ENCODE results near the gene MDH1B. TPM values are rescaled to one million over a fixed set of nuclear protein-coding genes. Genes with fewer than 3 reads are reported as not detected.

MDH1B gene
- total and polyA plus RNA-seq, 2 donors from 2014 or later: 7.1 to 8.1 TPM

GRCh38 chr2:206766057-206766930, 1.2 kb upstream of the MDH1B start:
- H3K9me3 ChIP-seq (ENCODE audit: control insufficient read depth in 2 of 3, insufficient read depth in 1 of 3, low read length in 3 of 3): no peaks in the 10 kb centered on the region
- intact Hi-C loops (cut with DNase I): no loop called here
- DNase-seq (no peak), FAIRE-seq (no peak)
- H3K4me1 ChIP-seq (ENCODE audit: control insufficient read depth in 2 of 3, insufficient read depth in 2 of 3, low read depth in 1 of 3, low read length in 3 of 3): peaks cover 0 to 9% (median 0%) of the 10 kb centered on the region in 3 donors
- H3K27ac ChIP-seq (ENCODE audit: low read depth in 2 of 2, low read length in 2 of 2): no peak overlapping the region
- H3K36me3 ChIP-seq (ENCODE audit: control insufficient read depth in 2 of 3, insufficient read depth in 3 of 3, low read length in 3 of 3): peaks cover 0 to 10% (median 3%) of the 10 kb centered on the region in 3 donors
- peak overlapping the region; percentile 86 to 98 (median 96) for H3K9ac ChIP-seq (ENCODE audit: low read length in 3 of 3)
- no peaks in the 10 kb centered on the region for H3K27me3 ChIP-seq (ENCODE audit: control insufficient read depth, insufficient read depth, low read length)
- peak overlapping the region; percentile 88 to 96 (median 92) for H3K4me3 ChIP-seq (ENCODE audit: low read length in 3 of 3)
- TF ChIP-seq CTCF (IDR thresholded peaks at IDR 0.05; ENCODE audit: borderline replicate concordance, extremely low read depth, insufficient read depth): no peak

DNA sequence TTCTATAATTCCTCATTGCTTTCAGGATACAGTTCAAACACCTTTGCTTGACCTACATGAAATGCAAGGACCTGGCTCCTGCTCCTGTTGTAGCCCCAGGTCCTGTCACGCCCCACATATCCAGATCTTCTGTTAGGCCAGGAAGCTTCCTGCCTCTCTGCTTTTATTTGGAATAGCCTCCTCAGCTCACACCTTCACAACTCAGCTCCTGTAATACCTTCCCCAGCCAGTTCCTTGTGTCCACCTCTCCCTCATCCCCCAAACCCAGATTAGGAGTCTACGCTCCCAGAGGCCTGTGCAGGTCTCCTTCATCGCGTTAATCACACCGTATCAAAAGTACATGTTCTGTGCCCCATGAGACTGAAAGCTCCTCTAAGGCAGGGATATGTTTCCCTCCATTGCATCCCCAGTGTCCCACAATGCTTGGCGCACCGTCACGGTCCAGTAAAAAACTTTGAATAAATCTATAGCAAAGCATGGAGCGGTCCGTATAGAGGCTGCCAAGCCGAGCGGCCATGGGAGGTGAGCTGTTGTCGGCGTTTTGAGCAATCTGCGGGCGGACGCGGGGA, 371 bp downstream of the MDH1B start:
- no peak for TF ChIP-seq CTCF (IDR thresholded peaks at IDR 0.05; ENCODE audit: borderline replicate concordance, extremely low read depth, insufficient read depth)
- Histone ChIP-seq H3K4me1 (ENCODE audit: control insufficient read depth in 2 of 3, insufficient read depth in 2 of 3, low read depth in 1 of 3, low read length in 3 of 3) (peaks cover 0 to 9% (median 0%) of the 10 kb centered on the region in 3 donors), H3K9me3 (ENCODE audit: control insufficient read depth in 2 of 3, insufficient read depth in 1 of 3, low read length in 3 of 3) (no peaks in the 10 kb centered on the region), H3K27me3 (ENCODE audit: control insufficient read depth, insufficient read depth, low read length) (no peaks in the 10 kb centered on the region), H3K9ac (ENCODE audit: low read length in 3 of 3) (peak overlapping the region; percentile 72 to 96 (median 86)), H3K4me3 (ENCODE audit: low read length in 3 of 3) (peak overlapping the region; percentile 88 to 96 (median 92)), H3K27ac (ENCODE audit: low read depth in 2 of 2, low read length in 2 of 2) (peak overlapping the region; percentile 71 to 93), H3K36me3 (ENCODE audit: control insufficient read depth in 2 of 3, insufficient read depth in 3 of 3, low read length in 3 of 3) (peaks cover 0 to 6% (median 0%) of the 10 kb centered on the region in 3 donors)
- intact Hi-C loops (cut with DNase I): no loop called here
- DNase-seq: no peak
- no peak for FAIRE-seq

DNA sequence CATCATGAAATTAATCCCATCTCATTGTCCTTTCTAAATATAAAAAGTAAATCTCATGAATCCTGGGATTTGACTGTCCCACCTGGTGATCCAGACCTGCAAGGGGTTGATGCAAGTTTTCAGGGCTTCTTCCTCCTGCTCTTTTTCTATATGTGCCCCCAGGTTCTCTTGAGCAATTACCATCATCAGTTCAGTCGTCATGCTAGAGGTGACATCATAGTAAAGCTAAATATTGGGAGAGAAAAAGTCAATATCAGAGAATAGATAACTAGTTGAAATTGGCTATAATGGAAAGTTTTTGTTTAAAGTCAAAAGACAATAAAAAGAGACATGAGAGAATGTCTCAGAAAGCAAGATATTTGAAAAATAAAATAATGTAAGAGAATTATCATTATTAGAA, 8.3 kb downstream of the MDH1B start:
- no peak overlapping the region for H3K4me3 ChIP-seq (ENCODE audit: low read length in 3 of 3)
- H3K9ac ChIP-seq (ENCODE audit: low read length in 3 of 3): no peak overlapping the region
- DNase-seq: no peak
- H3K4me1 ChIP-seq (ENCODE audit: control insufficient read depth in 2 of 3, insufficient read depth in 2 of 3, low read depth in 1 of 3, low read length in 3 of 3): no peaks in the 10 kb centered on the region
- intact Hi-C loops (cut with DNase I): no loop called here
- no peak overlapping the region for H3K27ac ChIP-seq (ENCODE audit: low read depth in 2 of 2, low read length in 2 of 2)
- H3K9me3 ChIP-seq (ENCODE audit: control insufficient read depth in 2 of 3, insufficient read depth in 1 of 3, low read length in 3 of 3): no peaks in the 10 kb centered on the region
- no peaks in the 10 kb centered on the region for H3K36me3 ChIP-seq (ENCODE audit: control insufficient read depth in 2 of 3, insufficient read depth in 3 of 3, low read length in 3 of 3)
- FAIRE-seq: no peak
- no peaks in the 10 kb centered on the region for H3K27me3 ChIP-seq (ENCODE audit: control insufficient read depth, insufficient read depth, low read length)
- no peak for TF ChIP-seq CTCF (IDR thresholded peaks at IDR 0.05; ENCODE audit: borderline replicate concordance, extremely low read depth, insufficient read depth)
